Measurements from ENCODE around the gene NUP54.

The NUP54 gene

DNA sequence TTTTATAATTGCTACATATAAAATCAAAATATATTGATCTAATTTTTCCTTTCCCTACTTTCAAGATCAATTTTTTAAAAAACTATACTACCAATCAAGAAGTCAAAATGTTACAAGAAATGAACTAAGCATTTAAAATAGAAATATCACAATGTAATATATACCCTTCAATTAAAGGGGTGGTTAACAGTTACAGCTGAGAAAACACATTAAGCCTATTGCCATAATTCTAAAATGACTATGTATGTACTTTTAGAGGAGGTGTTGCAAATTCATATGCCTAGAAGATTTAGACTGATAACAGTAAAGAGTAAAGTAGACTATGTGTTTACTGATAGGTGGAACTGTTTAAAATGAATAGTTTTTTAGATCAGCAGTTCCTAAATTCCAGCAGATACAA, 3.7 kb downstream of the NUP54 start:
- DNase-seq = no peak

- DNase-seq = no peak
Measured at GRCh38 chr4:76141241-76141640, 7.0 kb downstream of the NUP54 start.

- no peak for DNase-seq
Measured at GRCh38 chr4:76127754-76128153, 20.4 kb downstream of the NUP54 start.

GRCh38 chr4:76125816-76126215, 22.4 kb downstream of the NUP54 start:
- no peak for DNase-seq

DNA sequence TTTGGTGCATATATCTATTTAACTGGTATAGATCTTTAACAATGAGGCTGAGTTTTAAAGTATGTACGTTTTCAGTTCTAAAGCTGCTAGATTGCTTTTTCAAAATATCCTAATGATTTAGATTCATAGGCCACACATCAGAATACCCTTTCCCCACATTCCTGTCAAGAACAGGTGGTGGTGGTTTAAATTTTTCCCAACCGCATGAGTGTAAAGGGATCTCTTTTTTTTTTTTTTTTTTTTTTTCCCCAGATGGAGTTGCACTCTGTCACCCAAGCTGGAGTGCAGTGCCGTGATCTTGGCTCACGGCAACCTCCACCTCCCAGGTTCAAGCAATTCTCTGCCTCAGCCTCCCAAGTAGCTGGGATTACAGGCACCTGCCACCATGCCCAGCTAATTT, 28.0 kb downstream of the NUP54 start:
- DNase-seq = no peak

DNA sequence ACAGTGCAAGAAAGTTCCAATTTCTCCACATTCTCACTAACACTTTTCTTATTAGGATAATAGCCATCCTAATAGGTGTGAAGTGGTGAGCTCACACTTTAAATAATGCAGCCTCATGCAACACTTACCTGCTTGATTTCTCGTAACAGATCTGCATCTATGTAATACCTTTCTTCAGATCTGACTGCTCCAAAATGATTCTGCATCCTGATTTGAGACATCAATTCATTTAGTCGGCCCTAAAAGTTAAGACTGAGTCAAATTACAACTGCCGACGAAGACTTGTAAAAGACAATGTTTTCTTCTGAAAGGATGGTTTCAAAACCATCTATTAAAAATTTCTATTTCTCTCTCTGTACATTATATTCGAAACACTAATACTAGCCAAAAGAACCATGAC, 30.7 kb downstream of the NUP54 start:
- DNase-seq = no peak

DNA sequence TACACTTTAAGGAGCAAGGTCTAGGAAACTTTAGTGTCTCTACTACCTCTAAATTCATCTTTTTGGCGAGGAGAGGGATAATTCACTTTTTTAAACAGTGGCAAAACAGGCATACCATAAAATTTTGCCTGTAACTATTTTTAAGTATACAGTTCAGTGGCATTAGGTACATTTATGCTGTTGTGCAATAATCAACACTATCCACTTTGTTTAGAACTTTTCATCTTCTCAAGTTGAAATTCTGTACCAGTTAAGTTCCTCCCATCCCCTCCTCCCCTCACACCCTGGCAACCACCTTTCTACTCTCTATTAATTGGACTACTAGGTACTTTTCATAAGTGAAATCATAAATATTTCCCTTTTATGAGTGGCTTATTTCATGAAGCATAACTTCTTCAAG, 31.4 kb downstream of the NUP54 start:
- DNase-seq = no peak

DNA sequence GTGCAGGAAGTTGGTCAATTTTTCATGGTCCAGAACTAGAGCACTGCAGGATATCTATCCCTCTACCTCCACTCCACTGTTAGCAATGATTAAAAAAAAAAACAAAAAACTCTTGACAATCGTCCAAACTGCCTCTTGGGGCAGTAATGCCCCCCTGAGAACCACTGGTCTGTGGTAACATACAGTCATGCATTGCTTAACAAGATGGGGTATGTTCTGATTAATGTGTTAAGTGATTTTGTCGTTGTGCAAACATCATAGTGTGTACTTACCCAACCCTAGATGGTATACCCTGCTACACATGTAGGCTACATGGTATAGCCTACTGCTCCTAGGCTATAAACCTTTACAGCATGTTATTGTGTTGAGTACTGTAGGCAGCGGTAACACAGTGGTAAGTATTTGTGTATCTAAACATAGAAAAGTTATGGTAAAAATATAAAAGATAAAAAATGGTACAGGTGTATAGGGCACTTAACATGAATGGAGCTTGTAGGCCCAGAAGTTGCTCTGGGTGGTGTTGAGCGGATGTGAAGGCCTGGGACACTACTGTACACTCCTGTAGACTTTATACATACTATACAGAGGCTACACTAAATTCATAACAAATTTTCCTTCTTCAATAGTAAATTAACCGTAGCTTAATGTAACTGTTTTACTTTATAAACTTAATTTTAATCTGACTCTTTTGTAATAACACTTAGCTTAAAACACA, 39.6 kb downstream of the NUP54 start:
- no peak for DNase-seq

DNA sequence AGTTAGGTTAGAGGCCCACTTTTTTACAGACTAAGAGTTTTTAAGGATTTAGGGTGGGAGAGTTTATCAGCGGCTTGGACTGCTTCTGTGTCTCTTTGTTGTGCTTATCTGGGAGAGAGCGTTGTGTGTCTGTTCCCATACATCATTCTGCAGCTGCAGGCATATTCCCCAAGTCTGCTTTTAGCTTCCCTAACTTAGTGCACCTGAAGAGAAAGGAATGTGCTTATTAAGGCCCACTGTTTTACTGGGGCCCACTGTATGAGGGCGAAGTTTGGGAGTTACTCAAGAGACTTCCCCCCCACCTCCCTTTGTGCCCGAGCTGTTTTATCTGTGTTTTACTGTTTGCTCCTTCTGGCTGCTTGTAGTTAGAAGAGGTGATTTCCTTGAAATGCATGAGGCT, 41.8 kb downstream of the NUP54 start:
- no peak for DNase-seq

- no peak for DNase-seq
Measured at GRCh38 chr4:76105652-76106051, 42.5 kb downstream of the NUP54 start.

DNA sequence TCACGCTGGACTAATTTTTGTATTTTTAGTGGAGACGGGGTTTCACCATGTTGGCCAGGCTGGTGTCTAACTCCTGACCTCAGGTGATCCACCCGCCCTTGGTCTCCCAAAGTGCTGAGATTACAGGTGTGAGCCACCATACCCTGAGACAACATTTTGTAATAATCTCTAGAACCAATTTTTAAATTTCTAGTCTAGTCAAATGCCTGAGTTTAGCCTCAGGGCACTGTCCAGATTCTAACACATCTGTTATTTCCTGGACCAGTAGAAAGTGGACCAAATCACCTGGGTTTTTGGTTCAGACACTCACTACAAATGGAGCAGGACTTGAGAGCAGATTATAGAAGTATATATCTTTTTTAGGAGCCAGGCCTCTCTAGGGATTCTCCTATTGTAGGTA, 52.1 kb downstream of the NUP54 start:
- no peak for DNase-seq

- DNase-seq = no peak
Measured at GRCh38 chr4:76095568-76095967, 52.6 kb downstream of the NUP54 start.

- DNase-seq = no peak
Measured at GRCh38 chr4:76091052-76091451, 57.1 kb downstream of the NUP54 start.

GRCh38 chr4:76090241-76090691, 57.9 kb downstream of the NUP54 start:
- peak; percentile 19 for DNase-seq

DNA sequence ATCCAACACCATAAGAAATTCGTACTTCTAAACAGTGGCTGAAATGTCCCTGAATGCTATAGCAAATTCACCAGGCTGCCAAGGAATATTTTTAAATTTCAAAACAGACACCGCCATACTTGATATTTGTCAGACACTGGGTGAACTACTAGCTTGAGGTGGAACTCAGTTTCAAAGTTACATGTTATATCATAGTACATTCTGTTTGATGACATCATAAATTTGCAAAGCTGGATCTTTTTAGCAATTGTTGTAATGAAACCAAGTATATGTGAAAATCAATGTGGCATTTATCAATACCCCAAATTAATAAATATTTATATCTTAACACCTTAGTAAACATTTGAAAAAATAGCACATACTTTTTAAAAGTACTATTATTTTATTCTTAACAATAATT, 59.5 kb downstream of the NUP54 start:
- no peak for DNase-seq

DNA sequence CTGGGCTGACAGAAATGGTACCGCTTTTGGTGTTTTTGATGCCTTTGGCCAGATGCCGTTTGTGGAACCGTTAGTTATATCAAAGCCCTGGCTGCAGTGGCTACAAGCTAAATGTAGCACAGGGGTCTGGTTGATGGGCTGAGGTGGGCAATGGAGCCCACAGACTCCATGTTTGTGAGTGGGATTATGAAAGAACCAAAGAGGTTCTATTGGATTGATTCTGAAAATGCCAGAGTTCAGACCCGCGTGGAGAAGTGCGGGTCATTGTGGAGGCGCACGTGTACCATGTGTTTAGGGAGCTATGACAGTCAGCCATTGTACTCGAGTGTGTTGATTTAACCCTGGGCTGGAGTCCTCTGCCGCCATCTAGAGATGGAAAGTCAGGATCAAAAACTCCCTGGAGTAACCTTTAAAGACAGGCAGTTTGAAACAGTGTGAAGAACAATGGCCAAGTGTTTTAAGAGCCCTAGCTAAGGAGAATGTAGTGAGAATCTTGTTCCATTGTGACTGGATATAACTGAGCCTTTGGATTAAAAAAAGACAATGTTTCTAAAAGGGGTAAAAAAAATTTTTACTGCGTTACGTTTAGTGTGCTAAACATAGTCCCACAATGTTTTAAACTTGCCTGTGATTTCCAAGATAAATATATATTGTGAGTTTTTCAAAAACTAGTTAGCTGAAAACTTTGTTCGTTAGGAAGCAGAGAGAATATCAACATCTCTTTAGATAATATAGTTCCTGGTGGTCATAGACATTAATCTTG, 61.0 kb downstream of the NUP54 start:
- no peak for DNase-seq

DNA sequence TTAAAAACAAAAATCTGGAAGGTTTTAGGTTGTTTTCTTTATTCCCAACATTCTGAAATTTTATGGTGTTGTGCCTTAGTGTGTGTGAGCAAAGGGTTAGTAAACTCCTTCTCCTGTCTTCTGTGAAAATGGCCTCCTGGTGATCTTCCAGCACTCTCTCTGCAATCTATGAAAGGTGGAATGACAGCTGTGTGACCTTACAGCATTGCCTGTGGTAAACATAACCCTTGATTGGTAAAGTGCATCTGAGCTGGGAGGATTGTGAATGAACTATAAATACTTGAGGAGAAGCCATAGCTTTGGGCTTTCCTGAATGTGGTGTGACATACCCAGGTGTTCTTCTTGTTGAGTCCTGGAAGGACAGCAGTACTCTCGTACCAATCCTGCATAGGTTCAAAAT, 63.7 kb downstream of the NUP54 start:
- DNase-seq = no peak

GRCh38 chr4:76083386-76083988, 64.7 kb downstream of the NUP54 start:
- DNase-seq = no peak

DNA sequence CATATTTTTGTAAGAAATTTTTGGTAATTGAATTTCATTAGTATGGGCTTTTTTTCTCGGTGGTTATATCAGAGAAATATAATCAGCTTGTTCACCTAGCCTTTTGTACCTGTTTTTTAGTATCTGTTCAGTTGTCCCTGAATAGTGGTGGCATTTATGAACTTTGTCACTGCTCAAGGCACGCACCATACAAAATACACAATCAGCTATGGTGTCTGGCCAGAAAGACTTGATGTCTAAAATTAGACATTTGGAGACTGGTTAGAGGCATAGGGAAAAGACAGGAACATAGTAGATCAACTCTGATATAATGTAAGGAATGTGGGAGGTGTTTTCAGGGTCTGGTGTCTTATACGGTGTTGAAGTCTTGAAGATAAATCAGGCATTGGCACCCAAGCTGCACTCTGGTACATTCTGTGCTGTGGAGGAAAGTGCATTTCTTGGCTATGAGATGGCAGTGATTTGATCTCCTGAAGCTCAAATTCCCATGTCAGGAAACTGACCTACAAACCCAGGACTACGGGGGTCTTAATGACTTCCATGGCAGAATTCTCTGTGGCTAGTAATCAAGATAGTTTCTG, 70.1 kb downstream of the NUP54 start:
- no peak for DNase-seq

DNA sequence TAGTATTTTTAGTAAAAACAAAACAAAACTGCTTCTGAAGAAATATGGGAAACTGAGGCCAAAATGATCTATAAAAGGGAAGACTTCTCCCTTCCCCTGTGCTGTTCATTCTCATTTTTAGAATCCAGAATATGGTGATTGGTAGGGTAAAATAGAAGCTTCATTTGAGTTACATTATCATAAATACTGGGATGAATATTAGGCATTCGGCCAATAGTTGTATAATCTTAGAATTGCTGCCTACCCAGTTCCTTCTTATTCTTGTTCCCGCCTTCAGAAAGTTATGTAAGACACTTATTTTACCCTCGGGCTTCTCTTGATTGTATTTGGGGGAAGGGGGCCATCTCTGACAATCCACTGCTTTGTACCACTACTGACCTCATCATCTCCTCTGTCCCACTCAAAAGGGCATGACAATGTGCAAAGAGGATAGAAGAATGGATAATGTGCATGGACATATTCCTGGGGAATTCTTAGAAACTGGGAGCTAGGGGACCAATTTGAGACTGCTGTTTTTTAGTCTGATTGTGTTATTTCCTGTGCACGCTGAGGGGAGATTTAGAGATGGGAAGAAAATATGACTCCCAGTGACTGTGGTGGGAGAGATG, 73.1 kb downstream of the NUP54 start:
- no peak for DNase-seq

DNA sequence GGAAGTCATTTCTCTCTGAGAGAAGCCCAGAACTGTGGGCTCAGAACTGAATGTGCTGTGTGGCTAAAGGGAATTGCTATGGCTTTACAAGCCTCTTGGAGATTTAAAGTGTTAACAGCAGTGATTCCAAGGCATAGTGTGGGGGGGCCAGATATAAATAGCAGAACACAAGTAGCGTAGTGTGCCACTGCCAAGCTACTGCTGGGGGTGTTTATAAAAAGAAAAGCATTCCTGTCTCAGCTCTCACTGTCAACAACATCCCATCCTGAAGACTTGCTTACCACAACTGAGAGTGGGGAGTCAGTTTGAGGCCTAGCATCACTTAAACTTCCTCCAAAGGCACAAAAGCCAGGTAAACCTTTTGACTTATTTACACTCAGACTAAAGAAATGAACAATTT, 73.7 kb downstream of the NUP54 start, which contains the start of gene ART3:
Gene ART3 (plus strand): TSS at position 242 of the 400 bp plus-strand sequence. CDS start 1,181 bp downstream, outside the sequence.
- DNase-seq = no peak

DNA sequence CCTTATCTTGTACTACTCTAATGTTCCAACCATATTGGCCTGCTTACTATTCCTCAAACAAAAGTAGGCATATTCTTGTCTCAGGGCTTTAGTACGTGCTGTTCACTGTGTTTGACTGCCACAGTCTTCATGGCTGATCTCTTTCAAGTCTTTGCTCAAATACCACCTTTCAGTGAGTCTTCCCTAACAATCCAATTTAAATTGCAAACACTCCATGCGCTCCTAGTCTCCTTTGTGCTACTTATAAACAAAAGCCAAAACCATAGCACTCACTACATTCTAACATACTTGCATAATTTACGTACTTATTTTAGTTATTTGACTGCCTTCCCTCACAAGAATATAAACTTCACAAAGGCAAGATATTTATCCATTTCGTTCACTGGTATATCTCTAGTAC, 75.4 kb downstream of the NUP54 start:
- DNase-seq = no peak

GRCh38 chr4:76067652-76068286, 80.4 kb downstream of the NUP54 start:
- peak; percentile 54 for DNase-seq
